Mesenchymal stem cell (in vitro differentiated cells and primary cell): ENCODE results near the gene STAP1.

ENCODE experiments used
- DNase-seq: peaks from one replicate; pipeline ENCODE4 v3.0.0-alpha.2; 2013
- H2AFZ ChIP-seq: one replicate; pipeline ENCODE4 v1.6.1; 2013; ENCODE audit warnings: low read depth, mild to moderate bottlenecking, control low read depth, inconsistent platforms, low read length, moderate library complexity
- H2AK5ac ChIP-seq: 2 replicates; pipeline ENCODE4 v1.6.1; 2013; ENCODE audit warnings: low read length, moderate library complexity, mild to moderate bottlenecking, inconsistent platforms; ENCODE audit not compliant: severe bottlenecking
- H2BK120ac ChIP-seq: one replicate; pipeline ENCODE4 v1.6.1; 2013; ENCODE audit warnings: low read depth, mild to moderate bottlenecking, inconsistent platforms, low read length, moderate library complexity
- H2BK12ac ChIP-seq, 2 experiments: one replicate each; pipeline ENCODE4 v1.6.1; 2013; ENCODE audit warnings: inconsistent platforms in 2 of 2, low read length in 2 of 2, mild to moderate bottlenecking in 2 of 2, moderate library complexity in 2 of 2, control low read depth in 1 of 2
- H2BK15ac ChIP-seq: one replicate; pipeline ENCODE4 v1.6.1; 2013; ENCODE audit warnings: mild to moderate bottlenecking, low read depth, inconsistent platforms; ENCODE audit not compliant: poor library complexity, severe bottlenecking
- H2BK5ac ChIP-seq: 2 replicates; pipeline ENCODE4 v1.6.1; 2013; ENCODE audit warnings: low read depth, mild to moderate bottlenecking, low read length, control low read depth, inconsistent platforms; ENCODE audit not compliant: poor library complexity, severe bottlenecking
- H3K14ac ChIP-seq, 2 experiments: one replicate each; pipeline ENCODE4 v1.6.1; 2013; ENCODE audit warnings: inconsistent platforms in 2 of 2, low read length in 2 of 2, control low read depth in 1 of 2, mild to moderate bottlenecking in 1 of 2, moderate library complexity in 1 of 2
- H3K18ac ChIP-seq, 2 experiments: one replicate each; pipeline ENCODE4 v1.6.1; 2013; ENCODE audit warnings: inconsistent platforms in 2 of 2, low read length in 2 of 2, control low read depth in 1 of 2, low read depth in 1 of 2, mild to moderate bottlenecking in 1 of 2
- H3K23ac ChIP-seq, 2 experiments: one replicate each; pipeline ENCODE4 v1.6.1; 2013; ENCODE audit warnings: inconsistent platforms in 2 of 2, low read length in 2 of 2, mild to moderate bottlenecking in 2 of 2, moderate library complexity in 2 of 2, control low read depth in 1 of 2
- H3K27ac ChIP-seq: 2 replicates; pipeline ENCODE4 v1.5.1; 2013; ENCODE audit warnings: mild to moderate bottlenecking, moderate library complexity, low read length, control low read depth, inconsistent platforms; ENCODE audit not compliant: poor library complexity, severe bottlenecking
- H3K27me3 ChIP-seq, 2 experiments: 2 replicates each; pipeline versions ENCODE4 v1.6.1 to v1.7.0; 2013; ENCODE audit warnings: low read length in 2 of 2, mild to moderate bottlenecking in 2 of 2, moderate library complexity in 2 of 2, control low read depth in 1 of 2, inconsistent platforms in 1 of 2; ENCODE audit not compliant: control insufficient read depth in 1 of 2, insufficient read depth in 1 of 2
- H3K36me3 ChIP-seq, 2 experiments: 2 replicates each; pipeline versions ENCODE4 v1.6.1 to v1.7.0; 2013; ENCODE audit warnings: low read length in 2 of 2, control low read depth in 1 of 2, inconsistent platforms in 1 of 2, low read depth in 1 of 2, mild to moderate bottlenecking in 1 of 2; ENCODE audit not compliant: insufficient read depth in 2 of 2, control insufficient read depth in 1 of 2
- H3K4ac ChIP-seq, 2 experiments: one replicate each; pipeline ENCODE4 v1.6.1; 2013; ENCODE audit warnings: inconsistent platforms in 2 of 2, low read length in 2 of 2, mild to moderate bottlenecking in 2 of 2, moderate library complexity in 2 of 2, control low read depth in 1 of 2, low read depth in 1 of 2
- H3K4me1 ChIP-seq: 2 replicates; pipeline ENCODE4 v1.6.1; 2013; ENCODE audit warnings: low read depth, low read length, control low read depth; ENCODE audit not compliant: control insufficient read depth, insufficient read depth
- H3K4me2 ChIP-seq: 2 replicates; pipeline ENCODE4 v1.6.1; 2013; ENCODE audit warnings: low read length, mild to moderate bottlenecking, inconsistent platforms; ENCODE audit not compliant: poor library complexity, severe bottlenecking
- H3K4me3 ChIP-seq, 2 experiments: 2 replicates each; pipeline versions ENCODE4 v1.5.1 to v1.7.0; 2013; ENCODE audit warnings: low read length in 2 of 2, mild to moderate bottlenecking in 2 of 2, control low read depth in 1 of 2, low read depth in 1 of 2; ENCODE audit not compliant: insufficient read depth in 1 of 2
- H3K79me1 ChIP-seq: replicated peaks from 2 replicates; pipeline ENCODE4 v1.6.1; 2013; ENCODE audit warnings: mild to moderate bottlenecking, control low read depth, low read length, inconsistent platforms; ENCODE audit not compliant: poor library complexity, severe bottlenecking
- H3K9ac ChIP-seq: 2 replicates; pipeline ENCODE4 v1.7.0; 2013; ENCODE audit warnings: mild to moderate bottlenecking, low read length, moderate library complexity
- H3K9me3 ChIP-seq: 2 replicates; pipeline ENCODE4 v1.7.0; 2013; ENCODE audit warnings: mild to moderate bottlenecking, low read length; ENCODE audit not compliant: control insufficient read depth
- H4K8ac ChIP-seq: one replicate; pipeline ENCODE4 v1.6.1; 2013; ENCODE audit warnings: inconsistent platforms, mild to moderate bottlenecking, low read length, moderate library complexity
- H4K91ac ChIP-seq: one replicate; pipeline ENCODE4 v1.6.1; 2013; ENCODE audit warnings: mild to moderate bottlenecking, low read length, inconsistent platforms
- WGBS: methylation state at CpG from one replicate; pipeline ENCODE4 v1.1.7; 2013; ENCODE audit warnings: mixed read lengths; 5-methylcytosine and 5-hydroxymethylcytosine counted together

Gene STAP1

GRCh38 chr4:67604749-67605148 is 46.2 kb downstream of the STAP1 start:
- Histone ChIP-seq H3K18ac (no peak overlapping the region), H3K36me3 (no peaks in the 10 kb centered on the region), H3K4me1 (no peaks in the 10 kb centered on the region), H4K8ac (no peak overlapping the region), H3K23ac (no peak overlapping the region), H2BK5ac (no peak overlapping the region), H3K9ac (no peak overlapping the region), H2AK5ac (no peak overlapping the region), H3K14ac (no peak overlapping the region), H3K79me1 (no peaks in the 10 kb centered on the region), H3K4ac (no peak overlapping the region), H3K27ac (no peak overlapping the region), H2BK12ac (no peak overlapping the region), H2BK15ac (no peak overlapping the region), H3K4me3 (no peak overlapping the region), H3K9me3 (peaks cover 9% of the 10 kb centered on the region), H2AFZ (no peak overlapping the region), H3K4me2 (no peak overlapping the region), H3K27me3 (no peaks in the 10 kb centered on the region), H4K91ac (no peak overlapping the region), H2BK120ac (no peak overlapping the region)
- no peak for DNase-seq
- 50% methylated on average over 1 of the region's 3 CpGs for WGBS

- 100% methylated on average over 3 of the region's 4 CpGs for WGBS
- Histone ChIP-seq H4K91ac (no peak overlapping the region), H3K4ac (no peak overlapping the region), H2BK120ac (no peak overlapping the region), H3K27me3 (no peaks in the 10 kb centered on the region), H2BK5ac (no peak overlapping the region), H3K4me1 (no peaks in the 10 kb centered on the region), H3K9me3 (peaks cover 12% of the 10 kb centered on the region), H2BK15ac (no peak overlapping the region), H3K4me3 (peak overlapping the region in 1 of 2 experiments; percentile 42), H3K27ac (no peak overlapping the region), H3K18ac (no peak overlapping the region), H2BK12ac (no peak overlapping the region), H3K23ac (no peak overlapping the region), H3K9ac (peak overlapping the region; percentile 62), H3K79me1 (no peaks in the 10 kb centered on the region), H2AFZ (no peak overlapping the region), H2AK5ac (no peak overlapping the region), H3K14ac (no peak overlapping the region), H3K4me2 (no peak overlapping the region), H4K8ac (no peak overlapping the region), H3K36me3 (peaks cover 0 to 4% of the 10 kb centered on the region in 2 experiments)
- no peak for DNase-seq
These were observed 49.5 kb downstream of the STAP1 start for GRCh38 chr4:67608027-67608426.

GRCh38 chr4:67614186-67614585 is 55.7 kb downstream of the STAP1 start:
- H4K8ac ChIP-seq = no peak overlapping the region
- no peaks in the 10 kb centered on the region for H3K4me1 ChIP-seq
- no peak overlapping the region for H4K91ac ChIP-seq
- H3K23ac ChIP-seq = no peak overlapping the region
- DNase-seq = no peak
- no peaks in the 10 kb centered on the region for H3K27me3 ChIP-seq
- peaks cover 30% of the 10 kb centered on the region for H3K9me3 ChIP-seq
- no peak overlapping the region for H2BK5ac ChIP-seq
- no peak overlapping the region for H2BK15ac ChIP-seq
- H2BK120ac ChIP-seq = no peak overlapping the region
- no peak overlapping the region for H3K4me2 ChIP-seq
- no peak overlapping the region for H3K4ac ChIP-seq
- H2BK12ac ChIP-seq = no peak overlapping the region
- H2AFZ ChIP-seq = no peak overlapping the region
- no peak overlapping the region for H3K14ac ChIP-seq
- no peak overlapping the region for H3K4me3 ChIP-seq
- H3K36me3 ChIP-seq = peaks cover 3 to 43% of the 10 kb centered on the region in 2 experiments
- no peak overlapping the region for H2AK5ac ChIP-seq
- H3K18ac ChIP-seq = no peak overlapping the region
- peaks cover 2% of the 10 kb centered on the region for H3K79me1 ChIP-seq
- WGBS = 98% methylated on average over 2 of the region's 4 CpGs
- no peak overlapping the region for H3K9ac ChIP-seq
- no peak overlapping the region for H3K27ac ChIP-seq

- Histone ChIP-seq H3K9me3 (peaks cover 28% of the 10 kb centered on the region), H3K23ac (no peak overlapping the region), H3K4me2 (no peak overlapping the region), H2BK5ac (no peak overlapping the region), H3K14ac (no peak overlapping the region), H3K27me3 (no peaks in the 10 kb centered on the region), H2BK12ac (no peak overlapping the region), H4K8ac (no peak overlapping the region), H4K91ac (no peak overlapping the region), H3K18ac (no peak overlapping the region), H3K4me3 (no peak overlapping the region), H2AK5ac (no peak overlapping the region), H2AFZ (no peak overlapping the region), H3K4ac (no peak overlapping the region), H3K79me1 (peaks cover 2% of the 10 kb centered on the region), H3K4me1 (no peaks in the 10 kb centered on the region), H3K9ac (no peak overlapping the region), H3K36me3 (peaks cover 3 to 51% of the 10 kb centered on the region in 2 experiments), H3K27ac (no peak overlapping the region), H2BK120ac (no peak overlapping the region), H2BK15ac (no peak overlapping the region)
- no peak for DNase-seq
- WGBS = 100% methylated on average over 4 of the region's 5 CpGs
These were observed 56.6 kb downstream of the STAP1 start for GRCh38 chr4:67615119-67615518.
